ENCODE data around the gene SGTA. TPM values are rescaled to one million over a fixed set of nuclear protein-coding genes. Genes with fewer than 3 reads are reported as not detected.
A peak's percentile ranks its signal among the peaks of the same experiment; 100 is the strongest.

Gene SGTA
- total RNA-seq, 2 donors from 2014 or later: 73.9 to 81.5 TPM

- H3K9ac ChIP-seq (ENCODE audit: extremely low read depth, low read length, poor library complexity, severe bottlenecking): no peak overlapping the region
- H3K27ac Mint-ChIP-seq: peak overlapping the region; percentile 65
- no peak for DNase-seq
Measured at GRCh38 chr19:2771786-2772674, 11.0 kb downstream of the SGTA start.

GRCh38 chr19:2770055-2771013, 12.7 kb downstream of the SGTA start:
- H3K9me3 ChIP-seq (ENCODE audit: control insufficient read depth, low read length): no peaks in the 10 kb centered on the region
- no peak overlapping the region for H3K4me3 ChIP-seq (ENCODE audit: low read length)
- Mint-ChIP-seq H3K36me3 (ENCODE audit: low read depth) (peaks cover 14% of the 10 kb centered on the region), H3K9me3 (no peaks in the 10 kb centered on the region), H3K27me3 (ENCODE audit: insufficient read depth) (no peaks in the 10 kb centered on the region), H3K27ac (no peak overlapping the region), H3K4me1 (no peaks in the 10 kb centered on the region), H3K4me3 (no peak overlapping the region)
- no peak for DNase-seq
- TF ChIP-seq CTCF (conservative IDR thresholded peaks at IDR 0.05): no peak
- H3K36me3 ChIP-seq (ENCODE audit: control insufficient read depth, insufficient read depth, low read length): peaks cover 9% of the 10 kb centered on the region
- H3K27ac ChIP-seq (ENCODE audit: low read depth, low read length): no peak overlapping the region
- H3K9ac ChIP-seq (ENCODE audit: extremely low read depth, low read length, poor library complexity, severe bottlenecking): no peak overlapping the region
- no peaks in the 10 kb centered on the region for H3K27me3 ChIP-seq (ENCODE audit: control insufficient read depth, insufficient read depth, low read length, poor library complexity, severe bottlenecking)
- H3K4me1 ChIP-seq (ENCODE audit: control insufficient read depth, insufficient read depth, low read length): no peaks in the 10 kb centered on the region
- 94% methylated on average over 35 to 40 of the region's 40 CpGs for WGBS, 2 experiments (ENCODE audit: insufficient coverage in 1 of 2, insufficient read length in 1 of 2)

More at GRCh38 chr19:2771786-2772674, 11.0 kb downstream of the SGTA start:
- 94 to 95% methylated on average over 22 to 29 of the region's 29 CpGs for WGBS, 2 experiments (ENCODE audit: insufficient coverage in 1 of 2, insufficient read length in 1 of 2)
- Mint-ChIP-seq H3K36me3 (ENCODE audit: low read depth) (peaks cover 18% of the 10 kb centered on the region), H3K4me3 (no peak overlapping the region), H3K27me3 (ENCODE audit: insufficient read depth) (no peaks in the 10 kb centered on the region), H3K9me3 (no peaks in the 10 kb centered on the region), H3K4me1 (no peaks in the 10 kb centered on the region)
- Histone ChIP-seq H3K27me3 (ENCODE audit: control insufficient read depth, insufficient read depth, low read length, poor library complexity, severe bottlenecking) (no peaks in the 10 kb centered on the region), H3K36me3 (ENCODE audit: control insufficient read depth, insufficient read depth, low read length) (peaks cover 6% of the 10 kb centered on the region), H3K9me3 (ENCODE audit: control insufficient read depth, low read length) (no peaks in the 10 kb centered on the region), H3K27ac (ENCODE audit: low read depth, low read length) (no peak overlapping the region), H3K4me3 (ENCODE audit: low read length) (no peak overlapping the region), H3K4me1 (ENCODE audit: control insufficient read depth, insufficient read depth, low read length) (no peaks in the 10 kb centered on the region)
- no peak for TF ChIP-seq CTCF (conservative IDR thresholded peaks at IDR 0.05)

GRCh38 chr19:2769218-2769617, 13.9 kb downstream of the SGTA start:
- no peak overlapping the region for H3K4me3 Mint-ChIP-seq
- peaks cover 14% of the 10 kb centered on the region for H3K36me3 Mint-ChIP-seq (ENCODE audit: low read depth)
- 95 to 96% methylated on average over 6 to 8 of the region's 8 CpGs for WGBS, 2 experiments (ENCODE audit: insufficient coverage in 1 of 2, insufficient read length in 1 of 2)
- Histone ChIP-seq H3K9ac (ENCODE audit: extremely low read depth, low read length, poor library complexity, severe bottlenecking) (no peak overlapping the region), H3K9me3 (ENCODE audit: control insufficient read depth, low read length) (no peaks in the 10 kb centered on the region), H3K36me3 (ENCODE audit: control insufficient read depth, insufficient read depth, low read length) (peaks cover 18% of the 10 kb centered on the region), H3K27me3 (ENCODE audit: control insufficient read depth, insufficient read depth, low read length, poor library complexity, severe bottlenecking) (no peaks in the 10 kb centered on the region), H3K4me1 (ENCODE audit: control insufficient read depth, insufficient read depth, low read length) (no peaks in the 10 kb centered on the region), H3K4me3 (ENCODE audit: low read length) (no peak overlapping the region), H3K27ac (ENCODE audit: low read depth, low read length) (no peak overlapping the region)
- DNase-seq: no peak
- H3K9me3 Mint-ChIP-seq: no peaks in the 10 kb centered on the region
- H3K27me3 Mint-ChIP-seq (ENCODE audit: insufficient read depth): no peaks in the 10 kb centered on the region
- no peak for TF ChIP-seq CTCF (conservative IDR thresholded peaks at IDR 0.05)
- no peaks in the 10 kb centered on the region for H3K4me1 Mint-ChIP-seq
- H3K27ac Mint-ChIP-seq: no peak overlapping the region
